NCI-H2196 treated with DMSO at 0.1 percent for 48 hours (cell line): ENCODE data around the gene GALNT2.

Source experiments
- DNase-seq: peaks from one replicate; lab custom pipeline; 2025; ENCODE audit not compliant: unreplicated experiment; lab: John Stamatoyannopoulos, UW

GALNT2 gene

GRCh38 chr1:230328342-230329015 lies 261.4 kb downstream of the GALNT2 start:
- DNase-seq = no peak

GRCh38 chr1:230330157-230330556 lies 263.1 kb downstream of the GALNT2 start:
- no peak for DNase-seq
